ENCODE results near the gene MEIKIN.
"Not testable (repeated sequence)": the region's sequence is repeated elsewhere in the genome, so short reads cannot be mapped to it uniquely, and the experiment has no call there.

MEIKIN gene

DNA sequence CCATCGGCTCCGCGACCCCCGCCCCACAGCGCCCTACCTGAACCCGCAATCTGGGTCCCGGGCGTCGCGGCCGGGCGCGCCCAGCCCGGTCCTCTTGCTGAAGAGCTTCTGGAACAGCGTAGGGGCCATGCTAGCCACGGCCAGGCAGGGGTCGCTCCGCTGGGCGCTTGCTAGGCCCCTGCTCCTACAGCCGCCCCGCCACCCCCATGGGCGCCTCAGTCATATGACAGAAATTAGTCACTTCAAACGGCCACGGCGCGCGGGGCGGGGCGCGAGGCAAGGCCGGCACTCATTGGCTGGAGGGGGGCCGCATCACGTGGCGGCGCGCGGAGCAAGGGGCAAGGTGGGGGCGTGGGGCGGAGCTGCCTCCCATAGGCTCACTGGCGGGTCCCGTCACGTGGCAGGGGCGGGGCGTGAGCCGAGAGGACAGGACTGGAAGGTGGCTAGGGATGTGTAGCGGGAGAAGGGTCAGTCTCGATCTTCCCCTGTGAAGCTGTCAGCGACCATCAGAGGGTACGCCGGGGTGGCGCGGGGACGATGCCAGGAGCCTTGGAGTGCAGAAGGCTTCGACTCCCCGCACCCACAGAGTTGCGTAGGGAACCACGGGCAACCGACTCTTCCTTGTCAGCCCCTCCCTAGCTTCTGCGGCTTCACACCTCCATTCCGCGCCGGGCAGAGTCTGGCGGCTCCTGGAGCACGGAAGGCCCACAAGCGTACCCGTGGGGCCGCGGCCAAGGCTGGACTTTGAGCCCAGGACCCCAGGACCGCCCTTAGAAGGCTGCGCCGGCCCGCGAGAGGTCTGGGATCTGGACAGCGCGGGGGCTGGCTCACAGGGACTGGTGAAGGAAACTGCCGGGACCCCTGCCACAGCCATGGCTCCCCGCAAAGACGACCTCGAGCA, 148.4 kb downstream of the MEIKIN start, which contains the start of gene FNIP1:
Gene FNIP1, minus strand, starts transcription at position 225 of the 901 bp plus-strand sequence. Its CDS starts 96 bp downstream, at position 129.
- DNase-seq = peak; percentile 99

DNA sequence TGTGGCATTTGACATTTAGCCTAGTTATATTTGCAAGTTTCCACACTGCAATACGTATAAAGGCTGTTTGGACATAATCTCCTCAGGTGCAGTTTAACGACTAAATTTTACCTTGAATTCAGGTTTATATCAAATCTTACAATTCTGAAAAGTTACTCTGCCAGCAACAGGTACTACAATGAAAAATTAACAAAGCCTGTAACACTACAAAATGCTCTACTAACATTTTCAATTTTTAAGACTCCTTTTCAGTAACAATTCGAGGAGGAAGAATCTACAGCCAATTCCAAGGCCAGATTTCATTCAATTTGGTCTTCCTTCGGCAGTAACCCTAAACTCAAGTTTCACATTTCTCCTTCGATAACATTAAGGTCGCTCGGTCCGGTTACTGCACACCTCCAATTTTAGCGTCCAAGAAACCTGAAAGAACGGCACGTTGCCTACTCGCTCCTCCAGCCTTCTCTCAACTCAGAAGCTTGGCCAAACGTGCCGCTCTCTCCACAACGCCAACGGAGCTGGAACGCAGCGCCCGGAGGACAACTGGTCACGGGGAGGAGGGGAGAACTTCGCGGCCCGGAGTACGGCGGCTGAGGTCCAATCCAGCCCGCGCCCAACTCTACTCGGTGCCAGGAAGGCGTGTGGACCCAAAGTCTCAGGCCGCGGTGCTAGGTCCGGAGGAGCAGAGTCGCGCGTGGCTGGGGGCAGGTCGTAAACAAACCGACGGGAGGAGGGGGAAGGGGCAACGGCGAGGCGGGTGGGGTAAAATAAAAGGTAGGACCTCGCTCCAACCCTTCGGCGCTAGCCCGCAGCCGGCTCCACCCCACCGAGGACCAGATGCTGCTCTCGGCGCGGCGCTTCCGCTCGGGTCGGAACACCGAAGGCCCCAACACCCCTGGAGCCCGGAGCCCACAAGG, 149.3 kb downstream of the MEIKIN start:
- peak; percentile 55 for DNase-seq

DNA sequence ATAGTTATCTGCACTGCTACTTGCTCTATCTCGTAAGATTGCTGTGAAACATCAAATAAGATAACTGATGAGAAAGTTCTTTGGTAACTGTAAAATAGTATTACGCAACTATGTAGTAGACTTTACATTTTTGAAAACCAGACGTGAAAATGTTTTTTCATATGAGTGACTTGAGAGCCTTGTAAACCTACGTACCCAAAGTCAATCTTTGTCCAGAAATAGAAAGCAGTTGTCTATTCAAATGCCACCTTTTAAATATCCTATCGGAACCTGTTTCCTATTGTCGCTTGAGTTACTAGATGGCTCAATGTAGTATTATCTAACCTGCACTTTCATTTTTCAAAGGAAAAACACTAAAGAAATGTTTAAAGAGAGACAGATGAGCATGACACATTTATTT, 150.2 kb downstream of the MEIKIN start:
- no peak for DNase-seq

DNA sequence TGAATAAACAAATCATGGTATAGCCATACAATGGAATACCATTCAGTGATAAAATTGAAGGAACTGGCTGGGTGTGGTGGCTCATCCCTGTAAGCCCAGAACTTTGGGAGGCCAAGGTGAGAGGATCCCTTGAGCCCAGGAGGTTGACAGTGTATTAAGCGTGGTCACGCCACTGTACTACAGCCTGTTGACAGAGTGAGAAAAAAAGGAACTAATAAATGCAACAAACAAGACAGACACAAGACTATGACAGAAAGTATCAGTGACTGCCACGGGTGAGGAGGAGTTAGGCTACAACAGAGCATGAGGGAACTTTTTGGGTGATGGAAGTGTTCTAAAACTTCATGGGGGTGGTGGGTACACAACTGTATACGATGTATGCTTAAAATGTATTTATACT, 150.9 kb downstream of the MEIKIN start:
- no peak for DNase-seq

DNA sequence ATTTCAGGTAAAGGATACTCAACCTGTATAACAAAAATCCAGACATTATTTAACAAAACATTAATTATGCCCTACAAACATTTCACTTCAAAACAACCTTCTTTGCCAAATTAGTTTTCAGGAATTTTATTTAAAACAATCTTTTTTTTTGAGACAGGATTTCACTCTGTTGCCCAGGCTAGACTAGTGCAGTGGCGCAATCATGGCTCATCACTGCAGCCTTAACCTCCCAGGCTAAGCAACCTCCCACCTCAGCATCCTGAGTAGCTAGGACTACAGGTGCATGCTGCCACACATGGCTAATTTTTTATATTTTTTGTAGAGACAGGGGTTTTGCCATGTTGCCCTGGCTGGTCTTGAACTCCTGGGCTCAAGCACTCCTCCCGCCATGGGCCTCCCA, 152.6 kb downstream of the MEIKIN start:
- no peak for DNase-seq

DNA sequence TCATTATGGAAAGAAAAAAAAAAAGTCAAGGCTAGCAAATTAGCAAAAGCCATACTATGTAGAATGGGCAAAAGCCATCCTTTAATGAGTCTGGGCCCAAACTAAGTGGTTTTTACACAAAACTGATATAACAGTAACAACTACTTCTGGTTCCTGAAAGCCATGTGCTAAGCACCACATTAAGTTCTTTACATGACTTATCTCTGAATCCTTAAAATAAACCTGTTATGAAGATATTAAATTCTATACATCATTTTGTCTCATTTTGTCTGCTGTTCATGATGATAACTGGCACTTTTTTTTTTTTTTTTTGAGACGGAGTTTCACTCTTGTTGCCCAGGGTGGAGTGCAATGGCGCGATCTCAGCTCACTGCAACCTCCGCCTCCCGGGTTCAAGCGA, 153.6 kb downstream of the MEIKIN start:
- DNase-seq = no peak

DNA sequence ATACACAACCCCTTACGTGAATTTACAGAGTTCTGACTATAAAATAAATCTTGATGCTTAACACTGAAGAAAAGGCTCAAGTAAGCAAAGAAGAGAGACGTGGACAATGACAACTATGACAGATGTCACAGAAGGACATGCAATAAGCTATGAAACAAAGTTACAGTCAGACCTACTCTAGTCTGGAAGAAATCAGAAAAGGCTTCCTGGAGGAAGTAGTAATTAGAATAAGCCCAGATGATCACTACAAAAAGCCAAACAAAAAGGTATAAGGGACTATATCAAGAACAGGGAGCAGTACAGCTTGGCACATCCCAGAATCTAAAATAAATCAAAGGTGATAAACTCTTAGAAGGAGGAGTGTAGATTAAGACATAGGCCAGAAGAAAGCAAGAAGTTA, 154.9 kb downstream of the MEIKIN start:
- no peak for DNase-seq

DNA sequence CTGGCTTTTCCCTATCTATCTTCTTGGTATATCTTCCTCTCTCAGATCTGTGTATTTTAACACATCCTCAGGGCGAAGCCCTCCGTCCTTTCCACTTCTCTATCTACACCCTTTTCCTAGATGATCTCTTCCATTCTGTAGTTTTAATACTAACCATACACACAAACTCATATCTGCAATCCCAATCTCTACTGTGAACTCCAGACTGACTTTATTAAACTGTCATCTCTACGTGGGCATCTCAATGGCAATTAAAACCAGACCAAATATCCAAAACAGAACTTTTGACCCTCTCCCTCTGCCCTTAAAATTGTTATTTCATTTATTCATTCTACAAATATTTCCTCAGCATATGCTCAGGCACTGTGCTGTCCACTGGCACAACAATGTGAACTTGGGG, 155.7 kb downstream of the MEIKIN start:
- no peak for DNase-seq

DNA sequence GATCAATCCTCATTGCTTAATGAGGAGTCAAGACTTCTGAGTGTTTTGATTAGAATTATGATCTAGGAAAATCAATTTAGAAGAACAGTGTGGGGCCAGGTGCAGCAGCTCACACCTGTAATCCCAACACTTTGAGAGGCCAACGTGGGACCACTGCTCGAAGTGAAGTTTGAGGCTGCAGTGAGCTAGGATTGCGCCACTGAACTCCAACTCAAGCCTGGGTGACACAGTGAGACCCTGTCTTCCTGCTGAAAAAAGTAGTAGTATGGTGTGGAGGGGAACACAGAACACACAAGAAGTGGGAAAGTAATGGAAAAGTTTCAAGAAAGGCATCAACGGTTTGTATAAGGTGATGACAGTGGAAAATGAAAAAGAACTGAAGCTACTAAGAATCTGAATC, 157.7 kb downstream of the MEIKIN start:
- no peak for DNase-seq

DNA sequence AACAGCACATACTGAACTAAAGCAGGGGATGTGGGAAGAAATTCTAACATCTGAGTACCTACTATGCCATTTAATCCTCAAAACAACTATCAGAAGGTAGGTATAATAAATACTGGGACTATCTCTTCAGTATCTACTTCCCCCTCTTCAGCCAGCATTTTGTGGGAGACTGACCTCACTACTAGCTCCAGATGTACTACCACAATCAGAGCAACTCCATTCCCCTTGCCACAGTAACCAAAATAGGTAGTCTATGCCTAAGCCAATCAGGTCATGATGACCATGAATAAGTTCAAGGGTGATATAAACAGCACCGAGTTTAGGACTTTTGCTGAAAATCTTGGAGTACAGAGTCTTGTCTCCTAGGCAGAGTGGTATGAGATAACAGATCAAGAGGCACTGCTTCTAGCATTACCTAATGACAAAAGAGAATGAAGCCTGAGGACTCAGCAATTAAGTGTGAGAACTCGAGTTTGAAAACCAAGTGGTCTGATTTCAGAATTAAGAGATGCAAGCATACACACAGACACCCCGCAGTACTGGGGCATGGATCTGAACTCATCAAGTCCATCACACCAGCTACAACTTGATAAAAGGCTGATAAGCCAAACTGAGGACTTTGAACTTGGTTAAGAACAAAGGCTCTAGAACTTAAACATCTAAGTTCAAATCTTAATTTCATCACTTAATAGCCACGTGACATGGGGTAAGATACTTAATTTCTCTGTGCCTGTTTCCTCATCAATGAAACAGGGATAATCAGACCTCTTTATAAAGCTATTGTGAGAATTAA, 158.4 kb downstream of the MEIKIN start:
- no peak for DNase-seq

DNA sequence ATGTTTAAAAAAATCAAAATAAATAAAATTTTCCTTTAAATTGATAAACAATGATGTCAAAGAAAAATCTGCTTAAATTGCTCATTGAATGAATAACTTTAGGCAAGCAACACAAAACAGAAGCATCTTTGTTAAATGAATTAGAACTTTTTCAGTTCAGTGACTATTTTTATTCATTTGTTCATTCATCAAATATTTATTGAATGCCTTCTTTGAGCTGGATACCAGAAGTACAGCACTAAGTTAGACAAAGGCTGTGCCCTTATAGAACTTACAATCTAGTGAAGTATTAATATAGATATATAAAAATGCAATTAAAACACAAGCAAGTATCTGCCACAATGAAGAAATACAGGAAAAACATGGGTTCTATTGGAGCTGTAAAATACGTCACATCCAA, 159.4 kb downstream of the MEIKIN start:
- no peak for DNase-seq

DNA sequence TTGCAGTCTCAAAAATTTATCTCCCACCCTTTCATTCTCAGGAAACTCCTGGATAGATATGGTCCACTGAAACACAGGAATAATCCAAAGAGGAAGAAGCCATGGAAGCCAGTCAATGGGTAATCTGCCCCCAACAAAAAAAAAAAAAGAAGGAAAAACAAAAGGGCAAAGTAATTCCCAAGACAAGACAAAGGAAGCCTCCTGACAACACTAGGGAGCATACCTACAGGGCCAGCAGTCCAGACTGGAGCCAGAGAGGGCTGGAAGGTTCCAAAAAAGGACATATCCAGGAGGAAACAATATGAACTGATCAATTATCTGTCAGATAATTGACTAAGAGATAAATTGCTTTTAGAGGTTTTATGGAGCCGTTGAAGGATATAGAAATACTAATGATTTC, 161.6 kb downstream of the MEIKIN start:
- DNase-seq = no peak

DNA sequence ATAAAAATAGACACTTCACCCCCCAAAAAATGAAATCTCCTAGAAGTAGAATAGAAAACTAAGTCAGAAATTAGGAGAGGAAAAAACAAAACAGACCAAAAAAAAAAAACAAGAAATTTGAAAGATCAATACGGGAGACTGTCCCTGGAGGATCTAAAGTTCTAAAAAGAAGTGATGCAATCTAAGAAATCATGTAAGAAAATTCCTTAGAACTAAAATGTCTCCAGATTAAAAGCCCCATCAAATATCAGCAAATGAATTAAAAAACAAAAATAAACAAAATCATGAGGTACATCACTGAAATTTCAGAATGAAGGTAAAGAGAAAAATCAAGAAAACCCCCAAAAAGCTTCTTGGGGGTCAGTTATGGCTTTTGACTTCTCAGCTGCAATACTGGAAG, 162.1 kb downstream of the MEIKIN start:
- no peak for DNase-seq

DNA sequence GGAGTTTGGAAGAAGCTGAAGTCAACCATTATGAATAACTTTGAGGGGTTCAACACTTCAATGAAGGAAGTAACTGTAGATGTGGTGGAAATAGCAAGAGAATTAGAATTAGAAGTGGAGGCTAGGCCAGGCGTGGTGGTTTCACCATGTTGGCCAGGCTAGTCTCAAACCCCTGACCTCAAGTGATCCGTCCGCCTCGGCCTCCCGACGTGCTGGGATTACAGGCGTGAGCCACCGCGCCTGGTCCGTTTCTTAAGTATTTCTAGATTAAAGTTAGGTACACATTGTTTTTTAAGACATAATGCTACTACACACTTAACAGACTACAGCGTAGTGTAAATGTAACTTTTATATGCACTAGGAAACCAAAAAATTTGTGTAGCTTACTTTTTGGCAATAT, 162.7 kb downstream of the MEIKIN start:
- no peak for DNase-seq

DNA sequence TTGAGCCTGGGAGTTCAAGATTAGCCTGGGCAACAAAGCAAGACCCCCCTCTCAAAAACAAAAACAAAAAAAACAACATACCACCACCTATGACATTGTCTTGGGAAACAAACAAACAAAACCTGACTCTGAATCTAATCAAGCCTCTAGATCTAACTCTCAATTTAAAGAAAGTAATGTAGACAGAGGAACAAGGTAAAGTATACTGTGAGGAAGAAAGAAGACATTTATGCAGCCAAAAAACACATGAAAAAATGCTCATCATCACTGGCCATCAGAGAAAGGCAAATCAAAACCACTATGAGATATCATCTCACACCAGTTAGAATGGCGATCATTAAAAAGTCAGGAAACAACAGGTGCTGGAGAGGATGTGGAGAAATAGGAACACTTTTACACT, 167.3 kb downstream of the MEIKIN start:
- not testable (repeated sequence) for DNase-seq

DNA sequence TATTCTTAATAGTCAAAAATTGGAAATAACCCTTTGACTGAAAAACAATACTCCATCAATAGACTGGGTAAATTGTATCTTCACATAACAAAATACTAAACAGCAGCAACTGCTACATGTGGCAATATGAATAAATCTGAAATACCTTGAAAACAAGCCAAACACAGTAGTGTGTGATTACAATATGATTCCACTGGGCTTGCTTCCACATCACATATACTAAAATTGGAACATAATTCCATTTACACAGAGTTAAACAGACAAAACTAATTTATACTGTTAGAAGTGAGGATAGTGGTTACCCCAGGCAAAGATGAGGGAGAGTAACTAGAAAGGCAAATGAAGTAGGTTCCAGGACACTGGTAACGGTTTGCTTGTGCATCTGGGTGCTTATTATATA, 169.0 kb downstream of the MEIKIN start:
- DNase-seq = no peak

DNA sequence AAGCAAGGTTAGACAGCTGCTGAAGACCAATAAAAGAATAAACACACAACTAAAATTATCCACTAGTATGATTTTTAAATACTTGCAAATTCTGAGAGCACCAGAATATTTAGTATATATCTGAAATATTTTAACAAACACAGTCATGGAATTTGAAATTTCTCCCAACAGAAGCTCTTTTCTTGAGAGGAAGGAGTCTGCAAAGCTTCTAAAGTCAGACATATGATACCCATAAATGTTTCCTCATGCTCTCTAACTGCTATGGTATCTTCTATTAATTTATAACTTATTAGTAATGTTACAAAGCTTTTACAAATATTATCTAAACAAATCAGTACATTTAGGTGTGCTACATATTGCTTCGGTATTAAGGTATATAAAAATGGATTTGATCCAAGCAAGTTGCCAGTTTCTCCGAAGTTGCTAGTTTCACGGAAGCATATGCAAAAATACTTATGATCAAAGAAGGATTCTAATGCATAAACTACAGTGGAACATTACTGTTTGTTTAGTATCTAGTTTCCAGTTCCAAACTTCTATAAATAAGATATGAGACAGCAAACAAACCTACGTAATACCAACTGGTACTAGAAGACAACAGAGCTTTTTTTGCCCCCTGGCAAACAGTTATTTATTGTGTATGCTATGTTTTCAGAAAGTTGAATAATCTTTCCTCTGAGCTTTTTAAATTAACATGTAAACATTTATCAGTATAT, 170.7 kb downstream of the MEIKIN start:
- no peak for DNase-seq

DNA sequence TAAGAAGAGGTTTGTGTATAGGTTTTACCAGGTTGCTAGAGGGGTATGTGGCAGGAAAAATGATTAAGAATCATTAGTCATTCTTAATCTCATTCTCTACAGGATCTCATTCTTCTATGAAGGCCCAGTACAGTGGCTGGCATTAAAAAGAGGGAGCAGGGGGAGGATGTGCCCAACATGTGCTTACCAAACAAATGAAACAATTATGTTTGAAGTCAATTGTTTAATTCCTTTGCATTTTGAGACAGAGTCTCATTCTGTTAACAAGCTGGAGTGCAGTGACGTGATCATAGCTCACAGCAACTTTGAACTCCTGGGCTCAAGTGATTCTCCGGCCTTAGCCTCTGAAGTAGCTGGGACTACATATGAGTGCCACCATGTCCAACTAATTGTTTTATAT, 171.7 kb downstream of the MEIKIN start:
- DNase-seq = no peak

DNA sequence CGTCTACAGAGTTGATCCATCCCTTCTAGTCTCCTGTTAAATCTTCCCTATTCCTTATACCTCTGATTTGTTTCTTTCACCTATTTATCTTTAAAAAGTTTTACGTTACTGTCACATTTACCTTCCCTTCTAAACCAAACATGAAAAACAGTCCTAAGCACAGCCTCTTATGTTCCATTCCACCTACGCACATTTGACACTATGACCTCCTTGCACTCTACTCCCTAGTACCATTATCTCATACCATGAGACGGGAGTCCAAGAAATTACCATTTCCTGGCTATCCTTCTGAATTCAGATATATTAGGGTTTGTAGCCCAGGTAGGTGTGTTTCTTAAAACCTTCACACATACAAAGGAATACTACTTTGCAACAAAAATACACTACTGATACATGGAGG, 173.8 kb downstream of the MEIKIN start:
- no peak for DNase-seq

DNA sequence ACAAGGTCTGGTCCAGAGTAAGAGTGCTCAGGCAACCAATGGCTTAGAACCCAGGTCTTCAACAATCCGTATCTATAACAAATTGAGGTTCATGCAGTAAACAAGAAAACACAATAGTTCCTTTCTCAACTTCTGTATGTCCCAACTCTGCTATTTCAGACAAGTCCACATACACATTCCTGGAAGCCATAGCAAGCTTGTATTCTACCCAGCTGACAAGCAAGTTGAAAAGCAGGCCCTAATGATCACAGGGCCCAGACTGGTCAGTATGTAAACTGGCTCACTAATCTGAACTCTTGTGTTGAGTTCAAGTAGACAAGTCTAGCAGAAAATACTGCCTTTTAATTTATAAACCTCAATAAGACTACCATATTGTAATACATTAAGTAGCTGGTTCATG, 175.5 kb downstream of the MEIKIN start:
- no peak for DNase-seq

DNA sequence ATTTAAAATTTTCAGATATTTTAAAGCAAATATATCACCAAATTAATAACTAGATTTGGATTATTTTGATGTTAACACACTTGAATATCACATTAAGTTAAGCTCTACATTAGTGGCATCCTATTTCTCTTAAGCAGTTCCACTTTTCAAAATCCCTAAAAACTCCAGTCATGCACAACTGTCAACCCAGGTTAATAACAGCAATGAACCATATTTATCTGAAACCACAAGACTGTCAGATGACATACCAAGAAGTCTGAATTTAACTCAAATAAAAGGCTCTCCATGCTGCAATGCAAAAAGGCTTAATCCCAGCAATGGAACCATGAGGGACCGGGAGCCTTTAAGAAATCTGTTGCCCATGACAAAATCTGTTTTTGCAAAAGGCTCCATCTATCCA, 176.1 kb downstream of the MEIKIN start:
- no peak for DNase-seq

DNA sequence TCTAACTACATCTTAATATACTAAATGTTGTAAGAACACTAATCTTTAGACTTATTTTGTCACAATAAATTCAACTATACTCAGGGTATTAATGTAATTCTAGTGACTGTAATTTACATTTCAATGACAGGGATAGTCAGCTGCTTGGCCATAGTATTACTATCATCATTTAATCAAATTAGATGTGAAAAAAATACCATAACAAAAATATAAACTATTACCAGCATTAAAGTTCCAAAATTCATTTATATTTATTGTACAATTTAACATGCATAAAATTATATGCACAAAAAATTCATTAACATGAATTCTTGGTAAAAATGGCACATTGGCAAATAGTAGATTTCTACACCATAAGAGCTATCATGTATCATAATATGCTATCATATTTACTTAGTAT, 177.6 kb downstream of the MEIKIN start:
- no peak for DNase-seq

Data from activated CD4-positive, CD25-positive, alpha-beta regulatory T cell treated with anti-CD3 and anti-CD28 coated beads, Interleukin-2, amount 50 U/mL, for 72 hours (primary cell).